GM21423 (cell line): ENCODE measurements around the gene VAV3.
"Not testable (repeated sequence)": the region's sequence is repeated elsewhere in the genome, so short reads cannot be mapped to it uniquely, and the experiment has no call there.

Source experiments
- ATAC-seq: cut with Tn5 transposase; IDR thresholded peaks from one replicate; pipeline ENCODE4 v1.9.1; 2021; ENCODE audit warnings: mild to moderate bottlenecking, moderate library complexity; ENCODE audit not compliant: unreplicated experiment

VAV3 gene

DNA sequence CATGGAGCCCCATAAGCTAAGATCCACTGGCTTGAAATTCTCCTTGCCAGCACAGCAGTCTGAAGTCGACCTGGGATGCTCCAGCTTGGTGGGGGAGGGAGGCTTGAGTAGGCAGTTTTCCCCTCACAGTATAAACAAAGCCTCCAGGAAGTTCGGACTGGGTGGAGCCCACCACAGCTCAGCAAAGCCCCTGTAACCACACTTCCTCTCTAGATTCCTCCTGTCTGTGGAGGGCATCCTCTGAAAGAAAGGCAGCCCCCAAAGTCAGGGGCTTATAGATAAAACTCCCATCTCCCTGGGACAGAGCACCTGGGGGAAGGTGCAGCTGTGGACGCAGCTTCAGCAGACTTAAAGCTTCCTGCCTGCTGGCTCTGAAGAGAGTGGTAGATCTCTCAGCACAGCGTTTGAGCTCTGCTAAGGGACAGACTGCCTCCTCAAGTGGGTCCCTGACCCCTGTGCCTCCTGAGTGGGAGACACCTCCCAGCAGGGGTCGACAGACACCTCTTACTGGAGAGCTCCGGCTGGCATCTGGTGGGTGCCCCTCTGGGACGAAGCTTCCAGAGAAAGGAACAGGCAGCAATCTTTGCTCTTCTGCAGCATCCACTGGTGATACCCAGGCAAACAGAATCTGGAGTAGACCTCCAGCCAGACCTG is 120.3 kb downstream of the VAV3 start:
- not testable (repeated sequence) for ATAC-seq

DNA sequence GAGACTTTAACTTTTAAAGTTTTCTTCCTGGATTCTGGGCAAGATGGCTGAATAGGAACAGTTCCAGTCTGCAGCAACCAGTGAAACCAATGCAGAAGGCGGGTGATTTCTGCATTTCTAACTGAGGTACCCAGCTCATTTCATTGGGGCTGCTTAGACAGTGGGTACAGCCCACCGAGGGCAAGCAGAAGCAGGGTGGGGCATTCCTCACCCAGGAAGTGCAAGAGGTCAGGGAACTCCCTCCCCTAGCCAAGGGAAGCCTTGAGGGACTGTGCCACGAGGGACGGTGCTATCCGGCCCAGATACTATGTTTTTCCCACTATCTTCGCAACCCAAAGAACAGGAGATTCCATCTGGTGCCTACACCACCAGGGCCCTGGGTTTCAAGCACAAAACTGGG is 121.0 kb downstream of the VAV3 start:
- no peak for ATAC-seq

DNA sequence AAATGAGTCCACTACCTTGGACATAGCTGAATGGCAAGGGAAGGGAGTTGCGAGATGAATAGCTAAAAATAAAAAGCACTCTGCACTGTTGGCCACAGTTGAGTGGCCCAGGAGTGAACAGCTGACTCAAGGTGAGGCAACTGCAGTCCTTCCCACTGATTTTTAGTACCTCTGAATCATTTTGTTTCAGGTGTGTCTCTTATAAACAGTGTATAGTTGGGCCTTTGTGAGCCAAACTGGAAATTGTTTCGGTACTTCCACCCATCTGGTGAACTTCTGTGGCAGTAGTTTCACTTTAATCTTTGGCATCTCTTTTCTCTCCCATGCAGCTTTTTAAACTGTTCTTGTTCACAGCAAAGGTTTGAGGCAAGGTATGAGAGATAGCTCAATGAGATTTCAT is 122.7 kb downstream of the VAV3 start:
- ATAC-seq: no peak

DNA sequence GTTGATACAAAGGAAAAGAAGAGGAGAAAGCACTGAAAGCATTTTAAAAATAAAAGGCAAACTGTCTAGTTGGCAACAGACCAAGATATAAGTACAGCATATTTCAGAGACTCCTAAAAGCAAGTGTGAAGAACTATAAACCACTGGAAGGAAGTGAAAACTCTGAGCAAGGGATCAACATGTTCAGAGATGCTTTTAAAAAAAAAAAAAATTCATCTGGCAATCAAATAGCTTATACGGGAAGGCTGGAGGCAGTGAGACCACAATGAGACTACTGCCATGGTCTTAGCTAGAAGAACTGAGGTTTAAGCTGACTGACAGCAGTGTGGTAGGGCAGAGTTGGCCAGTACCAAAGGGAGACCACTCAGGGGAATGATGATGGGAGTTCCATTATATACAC is 124.3 kb downstream of the VAV3 start:
- no peak for ATAC-seq

DNA sequence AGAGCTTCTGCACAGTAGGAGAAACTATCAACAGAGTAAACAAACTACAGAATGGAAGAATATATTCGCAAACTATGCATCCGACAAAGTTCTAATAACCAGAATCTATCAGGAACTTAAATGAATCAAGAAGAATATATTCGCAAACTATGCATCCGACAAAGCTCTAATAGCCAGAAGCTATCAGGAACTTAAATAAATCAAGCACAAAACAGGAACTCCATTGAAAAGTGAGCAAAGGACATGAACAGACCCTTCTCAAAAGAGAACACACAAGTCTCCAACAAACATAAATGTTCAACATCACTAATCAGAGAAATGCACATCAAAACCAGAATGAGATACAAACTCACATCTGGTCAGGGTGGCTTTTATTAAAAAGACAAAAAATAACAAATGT is 126.9 kb downstream of the VAV3 start:
- ATAC-seq: no peak

DNA sequence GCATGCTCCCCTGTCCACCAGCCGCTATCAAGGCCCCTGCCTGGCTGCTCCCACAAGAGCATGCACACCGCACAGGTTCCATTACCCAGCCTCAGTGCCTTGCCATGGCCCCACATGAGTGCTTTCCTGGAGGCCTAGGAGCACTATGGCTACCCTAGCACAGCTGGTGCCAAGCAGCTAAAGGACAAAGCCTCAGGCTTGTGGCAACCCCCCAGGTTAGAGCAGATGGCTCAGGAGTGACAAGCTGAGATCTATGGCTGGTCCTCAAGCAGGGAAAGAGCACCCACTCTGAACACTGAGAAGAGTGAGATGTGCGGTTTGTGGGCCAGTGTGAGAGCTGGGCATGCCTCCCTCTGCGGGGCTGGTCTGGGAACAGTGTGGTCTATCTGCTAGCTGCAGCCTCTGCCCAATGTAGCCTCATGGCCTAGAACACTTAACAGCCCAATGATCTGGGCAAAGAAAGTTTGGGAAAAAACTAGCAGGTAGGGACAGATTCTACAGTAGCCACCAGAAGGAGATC is 129.8 kb downstream of the VAV3 start:
- ATAC-seq: no peak

DNA sequence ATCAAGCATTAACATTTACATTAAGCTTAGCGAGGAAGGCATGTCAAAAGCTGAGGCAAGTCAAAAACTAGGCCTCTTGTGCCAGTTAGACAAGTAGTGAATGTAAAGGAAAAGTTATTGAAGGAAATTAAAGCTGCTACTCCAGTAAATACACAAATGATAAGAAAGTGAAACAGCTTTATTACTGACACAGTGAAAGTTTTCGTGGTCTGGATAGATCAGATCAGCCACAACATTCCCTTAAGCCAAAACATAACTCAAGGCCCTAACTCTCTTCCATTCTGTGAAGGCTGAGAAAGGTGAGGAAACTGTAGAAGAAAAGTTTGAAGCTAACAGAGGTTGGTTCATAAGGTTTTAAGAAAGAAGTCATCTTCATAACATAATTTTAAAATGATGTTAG is 131.9 kb downstream of the VAV3 start:
- no peak for ATAC-seq

DNA sequence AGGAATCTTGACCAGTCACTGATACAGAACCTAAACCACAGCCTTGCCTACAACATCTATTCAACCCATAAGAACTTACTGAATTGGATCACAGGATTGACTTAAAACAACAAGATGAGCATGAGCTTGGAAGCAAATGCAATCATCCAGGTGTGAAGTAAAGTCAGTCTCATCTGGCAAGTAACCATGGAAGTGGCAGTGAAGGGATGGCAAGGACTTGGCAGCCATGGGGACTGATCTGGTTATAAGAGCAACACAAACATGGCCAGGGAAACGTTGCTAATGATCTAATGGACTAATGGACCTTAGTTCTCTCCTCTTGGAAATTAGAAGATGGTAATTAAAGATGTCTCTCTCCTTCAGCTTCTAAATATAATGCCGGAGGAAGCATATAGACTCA is 133.1 kb downstream of the VAV3 start:
- ATAC-seq: no peak

DNA sequence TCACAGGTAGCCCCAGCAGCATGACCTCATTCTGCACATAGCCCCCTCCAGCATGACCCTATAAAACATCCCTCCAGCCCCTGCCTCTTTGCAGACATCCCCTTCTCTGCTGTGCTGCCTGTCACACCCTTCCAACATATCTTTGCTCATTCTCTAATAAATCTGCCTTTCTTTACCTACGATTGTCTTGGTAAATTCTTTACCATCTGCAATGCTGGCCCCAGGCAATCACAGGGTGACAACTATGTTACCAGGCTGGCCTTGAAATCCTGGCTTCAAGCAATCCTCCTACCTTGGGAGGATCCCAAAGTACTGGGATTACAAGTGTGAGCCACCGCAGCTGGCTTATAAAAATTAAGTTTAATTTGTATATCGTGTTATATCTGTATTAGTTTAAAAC is 134.5 kb downstream of the VAV3 start:
- ATAC-seq: no peak

DNA sequence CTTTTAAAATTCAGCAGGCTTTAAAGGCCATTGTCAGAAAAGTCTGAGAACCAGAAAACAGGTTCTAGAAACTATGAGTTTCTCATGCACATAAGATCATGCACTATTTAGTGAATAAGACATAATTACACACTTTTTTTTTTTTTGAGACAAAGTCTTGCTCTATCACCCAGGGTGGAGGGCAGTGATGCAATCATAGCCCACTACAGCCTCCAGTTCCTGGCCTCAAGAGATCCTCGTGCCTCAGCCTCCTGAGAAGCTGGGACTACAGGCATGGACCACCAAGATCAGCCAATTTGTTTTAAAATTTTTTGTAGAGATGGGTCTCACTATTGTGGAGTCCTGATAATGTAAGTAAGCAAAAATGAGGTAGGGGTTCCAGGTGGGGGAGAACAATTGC is 134.9 kb downstream of the VAV3 start:
- ATAC-seq: no peak

DNA sequence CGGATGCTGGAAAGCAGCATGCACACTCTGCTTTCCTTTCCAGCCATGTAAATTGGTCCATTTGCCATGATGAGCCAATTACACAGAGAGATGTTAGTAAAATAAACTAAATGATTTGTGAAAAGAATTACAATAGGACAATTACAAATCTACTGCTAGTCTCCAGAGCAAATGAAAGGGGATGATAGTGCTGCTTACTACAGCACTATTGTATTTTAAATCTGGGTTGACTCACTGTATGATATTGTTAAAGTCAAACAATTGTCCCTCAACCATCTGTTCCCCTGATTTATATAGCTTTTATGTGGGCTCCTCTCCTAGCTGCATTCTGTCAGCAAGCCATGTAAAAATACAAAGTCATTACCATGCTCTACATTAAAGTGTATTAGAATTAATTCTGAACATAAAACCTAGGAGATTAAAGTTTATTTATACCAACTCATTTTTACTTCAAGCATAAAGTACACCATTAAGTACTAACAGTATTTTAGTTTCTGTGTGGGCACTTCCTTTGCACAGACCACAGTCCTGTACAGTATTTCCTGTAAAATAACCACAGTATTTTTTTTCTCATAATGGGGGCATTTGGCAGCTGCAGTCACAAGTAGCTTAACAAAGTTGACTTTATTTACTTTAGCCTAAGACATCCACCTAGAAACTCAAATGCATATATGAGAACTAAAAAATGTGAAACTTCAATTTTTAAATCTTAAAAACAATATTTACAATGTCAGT is 135.8 kb downstream of the VAV3 start:
- peak; percentile 72 for ATAC-seq

DNA sequence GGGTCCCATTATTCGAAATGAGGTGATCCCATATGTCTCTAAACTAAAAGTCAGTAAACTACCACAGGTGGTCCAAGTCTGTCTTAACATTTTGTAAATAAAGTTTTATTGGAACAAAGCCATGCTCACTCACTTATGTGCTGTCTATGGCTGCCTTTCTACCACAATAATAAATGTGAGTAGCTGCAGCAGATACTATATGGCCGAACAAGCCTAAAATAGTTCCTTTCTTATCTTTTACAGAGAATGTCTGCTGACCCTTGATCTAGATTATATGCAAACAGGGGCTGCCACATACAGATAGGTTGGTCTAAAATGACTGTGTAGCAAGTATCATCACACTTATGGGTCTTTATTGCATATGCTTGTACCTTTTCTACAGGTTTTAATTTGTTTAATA is 140.0 kb downstream of the VAV3 start:
- ATAC-seq: no peak

DNA sequence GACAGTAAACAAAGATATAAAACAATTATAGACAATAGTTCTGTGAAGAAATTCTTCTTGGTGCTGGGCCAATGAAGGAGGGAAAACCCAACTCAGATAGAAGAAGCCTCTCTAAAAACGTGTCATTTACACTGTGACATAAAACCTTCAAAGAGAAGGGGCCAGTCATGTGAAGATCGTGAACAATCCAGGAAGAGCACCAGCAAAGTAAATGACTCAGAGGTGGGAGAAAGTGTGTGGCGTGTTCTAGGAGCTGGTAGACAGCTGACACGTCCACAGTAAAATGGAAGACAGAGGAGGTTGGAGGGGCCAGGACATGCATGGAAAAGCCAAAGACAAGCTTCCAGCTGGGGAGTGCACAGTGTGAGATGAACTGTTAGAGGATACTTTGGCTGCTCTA is 143.6 kb downstream of the VAV3 start:
- ATAC-seq: no peak

DNA sequence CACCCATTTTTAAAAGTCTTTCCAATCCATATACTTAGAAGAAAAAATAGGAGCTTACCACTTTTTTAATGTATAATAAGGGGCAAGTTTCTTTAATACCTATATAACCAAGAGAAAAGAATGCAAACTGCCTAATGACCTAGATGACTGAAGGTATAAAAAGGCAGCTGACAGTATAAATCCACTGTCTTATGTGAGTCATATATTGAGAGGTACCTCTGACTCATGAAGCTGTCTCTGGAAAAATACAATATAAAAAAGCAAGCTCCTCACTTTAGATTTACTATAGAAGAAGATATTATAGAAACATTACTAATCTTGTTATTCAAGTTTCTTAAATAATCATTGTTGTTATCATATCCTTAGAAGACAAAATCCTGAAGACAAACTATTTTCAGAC is 144.2 kb downstream of the VAV3 start:
- ATAC-seq: no peak

DNA sequence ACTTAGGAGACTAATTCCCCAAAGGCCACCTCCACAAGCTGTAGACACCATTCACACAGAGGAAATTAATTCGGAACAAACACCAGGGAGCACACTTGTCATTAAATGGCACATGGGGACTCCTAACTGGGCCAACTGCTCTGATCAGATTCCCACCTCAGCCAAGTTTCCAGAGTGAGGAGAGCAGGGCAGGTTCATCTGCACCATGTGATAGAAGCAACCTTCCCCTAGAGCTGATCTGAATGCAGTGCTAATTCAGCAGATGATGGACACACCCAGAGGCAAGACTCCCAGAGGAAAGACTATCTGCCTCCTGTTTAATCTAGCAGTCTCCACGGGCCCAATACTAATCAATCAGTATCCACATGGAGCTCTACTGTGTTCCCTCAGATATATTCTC is 147.0 kb downstream of the VAV3 start:
- no peak for ATAC-seq

DNA sequence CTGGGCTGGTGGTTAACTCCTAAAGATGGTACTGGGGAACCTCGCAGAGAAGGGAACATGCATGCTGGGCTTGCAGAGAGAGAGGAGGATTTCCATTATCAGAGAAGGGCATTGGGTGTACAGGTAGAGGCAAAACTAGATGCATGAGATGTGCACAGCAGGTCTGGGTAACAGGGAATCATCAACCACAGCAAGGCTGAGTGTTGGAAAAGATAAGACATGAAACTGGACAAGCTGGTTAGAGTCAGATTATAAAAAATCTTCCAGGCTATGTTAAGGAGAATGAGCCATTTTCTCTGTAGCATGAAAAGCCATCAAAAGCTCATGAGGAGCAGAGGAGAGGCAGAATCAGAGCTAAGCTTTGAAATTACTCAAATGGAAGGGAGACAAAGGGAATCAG is 147.8 kb downstream of the VAV3 start:
- no peak for ATAC-seq

DNA sequence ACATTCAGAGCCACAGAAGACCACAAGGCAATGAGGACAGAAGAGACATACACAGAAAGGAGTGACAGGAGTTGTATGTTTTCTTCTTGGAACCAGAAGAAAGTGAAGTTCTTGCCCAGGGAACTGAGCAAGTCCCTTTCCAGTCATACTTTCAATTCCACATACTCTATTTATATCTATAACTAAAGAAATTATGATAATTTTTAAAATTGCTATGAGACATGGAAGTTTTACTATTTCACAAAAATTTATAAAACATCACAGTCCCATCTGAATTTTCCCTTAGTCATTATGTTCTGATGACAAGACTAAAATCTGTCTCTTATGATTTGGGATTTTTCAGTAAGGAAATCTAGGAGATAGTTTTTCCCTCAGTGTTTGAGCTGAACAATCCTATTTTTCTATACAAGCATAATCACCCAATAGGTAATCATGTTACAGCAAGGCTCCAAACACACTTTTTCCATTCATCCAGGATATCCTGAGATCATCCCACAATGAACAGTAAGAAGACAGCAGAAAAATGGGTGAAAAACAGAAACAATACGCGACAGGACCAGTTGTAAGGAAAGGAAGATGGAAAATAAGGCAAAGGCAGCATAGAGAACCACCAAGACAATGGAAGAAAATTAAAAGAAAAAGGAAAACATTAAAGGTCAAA is 154.6 kb downstream of the VAV3 start:
- no peak for ATAC-seq

DNA sequence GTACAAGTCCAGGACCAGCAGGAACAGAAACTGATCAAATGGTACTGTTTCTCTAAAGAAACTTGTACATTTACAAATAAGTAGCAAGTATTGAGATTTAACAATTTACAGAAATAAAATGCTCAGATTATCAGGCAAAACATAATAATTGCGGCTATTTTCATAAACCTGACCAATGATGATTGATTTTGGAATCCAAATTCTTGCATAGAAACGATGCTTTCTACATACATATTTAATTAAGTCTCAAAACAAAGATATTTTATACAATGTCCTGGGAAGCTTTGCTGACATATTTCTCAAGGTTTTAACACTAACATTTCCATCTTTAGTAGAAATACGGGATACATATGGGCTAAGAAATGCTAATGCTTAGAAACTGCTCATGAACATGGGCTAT is 157.1 kb downstream of the VAV3 start:
- no peak for ATAC-seq

DNA sequence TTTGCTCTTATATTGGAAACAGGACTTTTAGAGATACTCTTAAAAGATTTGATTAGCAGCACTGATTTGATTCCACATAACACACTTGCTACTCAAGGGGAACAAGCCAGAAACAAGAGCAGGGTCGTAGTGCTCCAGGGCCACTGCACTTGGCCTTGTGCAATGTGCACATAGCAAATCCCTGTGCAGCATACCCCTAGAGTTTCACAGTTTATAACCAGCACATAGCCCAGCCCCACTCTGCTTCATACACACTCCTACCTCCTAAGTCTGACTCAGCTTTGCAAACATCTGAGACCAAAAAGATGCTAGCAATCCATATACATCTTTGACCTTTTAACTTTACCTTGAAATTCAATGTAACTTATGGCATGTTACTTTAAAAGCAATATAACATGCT is 157.6 kb downstream of the VAV3 start:
- ATAC-seq: no peak

DNA sequence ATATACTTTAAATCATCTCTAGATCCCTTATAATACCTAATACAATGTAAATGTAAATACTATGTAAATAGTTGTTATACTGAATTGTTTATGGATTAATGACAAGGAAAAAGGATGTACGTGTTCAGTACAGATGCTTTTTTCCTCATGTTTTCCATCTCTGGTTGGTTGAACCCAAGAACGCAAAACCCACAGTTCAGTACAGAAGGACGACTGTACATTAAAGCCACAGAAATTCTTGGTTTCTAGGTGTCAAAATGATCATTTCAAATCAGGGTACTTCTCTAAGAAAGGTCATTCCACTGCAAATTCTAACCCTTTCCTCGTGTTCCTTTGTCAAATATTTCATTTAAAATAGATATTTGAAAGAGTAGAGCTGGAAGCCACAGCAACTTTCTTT is 158.1 kb downstream of the VAV3 start:
- ATAC-seq: no peak

DNA sequence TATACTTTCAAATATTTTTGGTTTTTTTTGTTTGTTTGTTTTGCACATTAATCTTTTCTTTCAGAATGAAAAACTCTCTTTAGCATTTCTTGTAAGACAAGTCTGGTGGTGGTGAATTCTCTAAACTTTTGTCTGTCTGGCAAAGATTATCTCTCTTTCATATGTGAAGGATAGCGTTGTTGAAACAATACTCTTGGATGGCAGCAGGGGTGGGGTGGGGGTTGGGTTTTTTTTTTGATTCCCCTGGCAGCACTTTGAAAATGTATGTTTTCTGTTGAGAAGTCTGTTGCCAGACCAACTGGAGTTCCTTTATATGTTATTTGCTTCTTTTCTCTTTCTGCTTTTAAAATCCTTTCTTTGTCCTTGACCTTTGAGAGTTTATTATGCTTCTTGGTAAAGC is 160.2 kb downstream of the VAV3 start:
- ATAC-seq: no peak

DNA sequence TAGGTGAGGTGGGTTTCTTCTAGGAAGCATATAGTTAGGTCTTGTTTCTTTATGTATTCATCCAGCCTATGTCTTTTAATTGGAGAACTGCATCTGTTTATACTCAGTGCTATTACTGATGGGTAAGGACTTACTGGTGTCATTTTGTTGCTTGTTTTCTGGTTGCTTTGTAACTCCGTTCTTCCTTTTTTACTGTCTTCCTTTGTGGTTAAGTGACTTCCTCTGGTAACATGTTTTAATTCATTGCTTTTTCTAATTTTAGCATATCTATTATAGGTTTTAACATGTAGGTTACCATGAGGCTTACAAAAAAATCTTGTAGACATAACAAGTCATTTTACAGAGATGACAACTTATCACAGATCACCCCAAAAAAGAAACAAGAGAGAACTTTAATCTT is 160.8 kb downstream of the VAV3 start:
- ATAC-seq: no peak
